ENCODE data around the gene LIN9.

LIN9 gene

GRCh38 chr1:226308723-226309397 is at the start of gene LIN9:
Gene LIN9, minus strand, starts transcription at chr1:226309164. Its CDS starts 25 bp downstream, at chr1:226309139.
- H3K36me3 ChIP-seq (ENCODE audit: control insufficient read depth, insufficient read depth, low read length, severe bottlenecking) = no peaks in the 10 kb centered on the region
- no peaks in the 10 kb centered on the region for H3K27me3 ChIP-seq (replicated peaks; ENCODE audit: control insufficient read depth, insufficient read depth, low read length)
- H3K4me3 ChIP-seq (ENCODE audit: low read length) = peak within 1 kb of the TSS; percentile 96
- peak; percentile 98 for DNase-seq (ENCODE audit: low read depth)
- no peaks in the 10 kb centered on the region for H3K9me3 ChIP-seq (ENCODE audit: control insufficient read depth, low read length)
- H3K4me1 ChIP-seq (ENCODE audit: control insufficient read depth, insufficient read depth, low read length) = peaks cover 15% of the 10 kb centered on the region
- peak within 1 kb of the TSS; percentile 87 for H3K9ac ChIP-seq (ENCODE audit: low read length)

GRCh38 chr1:226357416-226357815 is 48.5 kb upstream of the LIN9 start:
- Histone ChIP-seq H3K9me3 (ENCODE audit: control insufficient read depth, low read length) (no peaks in the 10 kb centered on the region), H3K4me3 (ENCODE audit: low read length) (no peak overlapping the region), H3K36me3 (ENCODE audit: control insufficient read depth, insufficient read depth, low read length, severe bottlenecking) (peaks cover 43% of the 10 kb centered on the region), H3K27me3 (replicated peaks; ENCODE audit: control insufficient read depth, insufficient read depth, low read length) (no peaks in the 10 kb centered on the region), H3K9ac (ENCODE audit: low read length) (no peak overlapping the region), H3K4me1 (ENCODE audit: control insufficient read depth, insufficient read depth, low read length) (no peaks in the 10 kb centered on the region)
- no peak for DNase-seq (ENCODE audit: low read depth)

GRCh38 chr1:226355669-226356551 is 46.9 kb upstream of the LIN9 start:
- DNase-seq (ENCODE audit: low read depth) = no peak
- Histone ChIP-seq H3K4me1 (ENCODE audit: control insufficient read depth, insufficient read depth, low read length) (no peaks in the 10 kb centered on the region), H3K4me3 (ENCODE audit: low read length) (no peak overlapping the region), H3K9ac (ENCODE audit: low read length) (no peak overlapping the region), H3K36me3 (ENCODE audit: control insufficient read depth, insufficient read depth, low read length, severe bottlenecking) (peaks cover 28% of the 10 kb centered on the region), H3K9me3 (ENCODE audit: control insufficient read depth, low read length) (no peaks in the 10 kb centered on the region), H3K27me3 (replicated peaks; ENCODE audit: control insufficient read depth, insufficient read depth, low read length) (no peaks in the 10 kb centered on the region)

- DNase-seq (ENCODE audit: low read depth) = no peak
- Histone ChIP-seq H3K36me3 (ENCODE audit: control insufficient read depth, insufficient read depth, low read length, severe bottlenecking) (peaks cover 19% of the 10 kb centered on the region), H3K9ac (ENCODE audit: low read length) (no peak overlapping the region), H3K4me1 (ENCODE audit: control insufficient read depth, insufficient read depth, low read length) (peaks cover 3% of the 10 kb centered on the region), H3K9me3 (ENCODE audit: control insufficient read depth, low read length) (no peaks in the 10 kb centered on the region), H3K27me3 (replicated peaks; ENCODE audit: control insufficient read depth, insufficient read depth, low read length) (no peaks in the 10 kb centered on the region), H3K4me3 (ENCODE audit: low read length) (no peak overlapping the region)
These were observed 46.1 kb upstream of the LIN9 start for GRCh38 chr1:226355016-226355415.

- no peaks in the 10 kb centered on the region for H3K27me3 ChIP-seq (replicated peaks; ENCODE audit: control insufficient read depth, insufficient read depth, low read length)
These were observed 44.9 kb upstream of the LIN9 start for GRCh38 chr1:226353698-226354525.

GRCh38 chr1:226351709-226352108 is 42.7 kb upstream of the LIN9 start:
- no peak overlapping the region for H3K9ac ChIP-seq (ENCODE audit: low read length)
- DNase-seq (ENCODE audit: low read depth) = no peak
- no peaks in the 10 kb centered on the region for H3K36me3 ChIP-seq (ENCODE audit: control insufficient read depth, insufficient read depth, low read length, severe bottlenecking)

More at GRCh38 chr1:226353698-226354525, 44.9 kb upstream of the LIN9 start:
- peaks cover 4% of the 10 kb centered on the region for H3K4me1 ChIP-seq (ENCODE audit: control insufficient read depth, insufficient read depth, low read length)
- H3K9me3 ChIP-seq (ENCODE audit: control insufficient read depth, low read length) = no peaks in the 10 kb centered on the region
- no peak overlapping the region for H3K9ac ChIP-seq (ENCODE audit: low read length)
- no peak for DNase-seq (ENCODE audit: low read depth)
- H3K4me3 ChIP-seq (ENCODE audit: low read length) = no peak overlapping the region
- peaks cover 11% of the 10 kb centered on the region for H3K36me3 ChIP-seq (ENCODE audit: control insufficient read depth, insufficient read depth, low read length, severe bottlenecking)

GRCh38 chr1:226350519-226350865 is 41.5 kb upstream of the LIN9 start:
- DNase-seq (ENCODE audit: low read depth) = no peak
- no peak overlapping the region for H3K9ac ChIP-seq (ENCODE audit: low read length)
- H3K9me3 ChIP-seq (ENCODE audit: control insufficient read depth, low read length) = no peaks in the 10 kb centered on the region
- H3K27me3 ChIP-seq (replicated peaks; ENCODE audit: control insufficient read depth, insufficient read depth, low read length) = no peaks in the 10 kb centered on the region
- H3K4me1 ChIP-seq (ENCODE audit: control insufficient read depth, insufficient read depth, low read length) = peaks cover 4% of the 10 kb centered on the region
- H3K4me3 ChIP-seq (ENCODE audit: low read length) = no peak overlapping the region
- no peaks in the 10 kb centered on the region for H3K36me3 ChIP-seq (ENCODE audit: control insufficient read depth, insufficient read depth, low read length, severe bottlenecking)

More at GRCh38 chr1:226351709-226352108, 42.7 kb upstream of the LIN9 start:
- H3K9me3 ChIP-seq (ENCODE audit: control insufficient read depth, low read length) = no peaks in the 10 kb centered on the region
- H3K4me1 ChIP-seq (ENCODE audit: control insufficient read depth, insufficient read depth, low read length) = peaks cover 4% of the 10 kb centered on the region
- H3K27me3 ChIP-seq (replicated peaks; ENCODE audit: control insufficient read depth, insufficient read depth, low read length) = no peaks in the 10 kb centered on the region
- H3K4me3 ChIP-seq (ENCODE audit: low read length) = no peak overlapping the region

- no peak for DNase-seq (ENCODE audit: low read depth)
- Histone ChIP-seq H3K9ac (ENCODE audit: low read length) (no peak overlapping the region), H3K36me3 (ENCODE audit: control insufficient read depth, insufficient read depth, low read length, severe bottlenecking) (no peaks in the 10 kb centered on the region), H3K4me1 (ENCODE audit: control insufficient read depth, insufficient read depth, low read length) (peaks cover 4% of the 10 kb centered on the region), H3K9me3 (ENCODE audit: control insufficient read depth, low read length) (no peaks in the 10 kb centered on the region), H3K4me3 (ENCODE audit: low read length) (no peak overlapping the region), H3K27me3 (replicated peaks; ENCODE audit: control insufficient read depth, insufficient read depth, low read length) (no peaks in the 10 kb centered on the region)
These were observed 41.0 kb upstream of the LIN9 start for GRCh38 chr1:226349801-226350518.

- Histone ChIP-seq H3K36me3 (ENCODE audit: control insufficient read depth, insufficient read depth, low read length, severe bottlenecking) (no peaks in the 10 kb centered on the region), H3K27me3 (replicated peaks; ENCODE audit: control insufficient read depth, insufficient read depth, low read length) (no peaks in the 10 kb centered on the region), H3K9ac (ENCODE audit: low read length) (no peak overlapping the region), H3K9me3 (ENCODE audit: control insufficient read depth, low read length) (no peaks in the 10 kb centered on the region), H3K4me1 (ENCODE audit: control insufficient read depth, insufficient read depth, low read length) (peaks cover 4% of the 10 kb centered on the region), H3K4me3 (ENCODE audit: low read length) (no peak overlapping the region)
- DNase-seq (ENCODE audit: low read depth) = no peak
These were observed 40.1 kb upstream of the LIN9 start for GRCh38 chr1:226349081-226349480.

- Histone ChIP-seq H3K9me3 (ENCODE audit: control insufficient read depth, low read length) (peaks cover 3% of the 10 kb centered on the region), H3K36me3 (ENCODE audit: control insufficient read depth, insufficient read depth, low read length, severe bottlenecking) (no peaks in the 10 kb centered on the region), H3K4me1 (ENCODE audit: control insufficient read depth, insufficient read depth, low read length) (no peaks in the 10 kb centered on the region), H3K9ac (ENCODE audit: low read length) (no peak overlapping the region), H3K4me3 (ENCODE audit: low read length) (no peak overlapping the region), H3K27me3 (replicated peaks; ENCODE audit: control insufficient read depth, insufficient read depth, low read length) (peaks cover 6% of the 10 kb centered on the region)
- no peak for DNase-seq (ENCODE audit: low read depth)
These were observed 35.7 kb upstream of the LIN9 start for GRCh38 chr1:226344441-226345259.

All from adipocyte (in vitro differentiated cells).